CD14-positive monocyte (primary cell): ENCODE data around the gene CCDC88C. TPM values are rescaled to one million over a fixed set of nuclear protein-coding genes. Genes with fewer than 3 reads are reported as not detected.

Experiments
- DNase-seq, 3 donors: peaks; one replicate each; pipeline ENCODE4 v3.0.0-alpha.2; 2011 to 2022
- H2AFZ ChIP-seq: 2 replicates; pipeline ENCODE4 v1.6.0; 2012; ENCODE audit warnings: mild to moderate bottlenecking, low read depth, low read length, inconsistent platforms; ENCODE audit not compliant: insufficient read depth, poor library complexity, severe bottlenecking
- H3K27ac ChIP-seq, 2 donors: 1 replicate in 1 of 2; 2 replicates in 1 of 2; pipeline ENCODE4 v1.5.1; 2012 to 2013; ENCODE audit warnings: low read length in 2 of 2, control low read depth in 1 of 2, inconsistent platforms in 1 of 2, low read depth in 1 of 2, mild to moderate bottlenecking in 1 of 2
- H3K27me3 ChIP-seq, 2 donors: one replicate each; pipeline versions ENCODE4 v1.6.0 to v1.6.1; 2011 to 2013; ENCODE audit warnings: low read length in 2 of 2; ENCODE audit not compliant: control insufficient read depth in 2 of 2, insufficient read depth in 2 of 2
- H3K36me3 ChIP-seq, 2 donors: replicated peaks in 1 of 2; 1 replicate in 1 of 2; 2 replicates in 1 of 2; pipeline versions ENCODE4 v1.5.1 to v1.6.1; 2012 to 2013; ENCODE audit warnings: low read length in 2 of 2, control low read depth in 1 of 2, inconsistent platforms in 1 of 2, mild to moderate bottlenecking in 1 of 2; ENCODE audit not compliant: insufficient read depth in 2 of 2, control insufficient read depth in 1 of 2
- H3K4me1 ChIP-seq, 2 donors: 1 replicate in 1 of 2; 2 replicates in 1 of 2; pipeline versions ENCODE4 v1.5.1 to v1.6.1; 2012 to 2013; ENCODE audit warnings: low read length in 2 of 2, control low read depth in 1 of 2, inconsistent platforms in 1 of 2, mild to moderate bottlenecking in 1 of 2, moderate library complexity in 1 of 2; ENCODE audit not compliant: insufficient read depth in 2 of 2, control insufficient read depth in 1 of 2
- H3K4me2 ChIP-seq: replicated peaks from 2 replicates; pipeline ENCODE3; 2012; ENCODE audit warnings: low read length, moderate library complexity, mild to moderate bottlenecking; ENCODE audit not compliant: poor library complexity, severe bottlenecking; ENCODE audit errors: extremely low read depth
- H3K4me3 ChIP-seq, 3 experiments: fragments of 200-600 bp in 1 of 3; sonication (generic) in 1 of 3; replicated peaks in 1 of 3; 1 replicate in 2 of 3; 2 replicates in 1 of 3; pipeline ENCODE4 v1.5.1; 2011 to 2013; ENCODE audit warnings: low read length in 3 of 3, mild to moderate bottlenecking in 3 of 3, control low read depth in 2 of 3, low read depth in 2 of 3, inconsistent platforms in 1 of 3, moderate library complexity in 1 of 3
- H3K79me2 ChIP-seq: 2 replicates; pipeline ENCODE4 v1.6.0; 2012; ENCODE audit warnings: mild to moderate bottlenecking, control low read depth, inconsistent platforms, low read length, moderate library complexity; ENCODE audit not compliant: insufficient read depth
- H3K9ac ChIP-seq: 2 replicates; pipeline ENCODE4 v1.6.0; 2017; ENCODE audit warnings: low read length, mild to moderate bottlenecking; ENCODE audit not compliant: insufficient read depth, poor library complexity, severe bottlenecking
- H3K9me3 ChIP-seq, 2 donors: replicated peaks in 1 of 2; 1 replicate in 1 of 2; 2 replicates in 1 of 2; pipeline versions ENCODE4 v1.5.1 to v1.6.1; 2012 to 2013; ENCODE audit warnings: low read length in 2 of 2, control low read depth in 1 of 2; ENCODE audit not compliant: control insufficient read depth in 1 of 2, insufficient read depth in 1 of 2
- H4K20me1 ChIP-seq: 2 replicates; pipeline ENCODE4 v1.6.0; 2012; ENCODE audit warnings: mild to moderate bottlenecking, low read length, control low read depth, moderate library complexity; ENCODE audit not compliant: insufficient read depth
- H3K27ac Mint-ChIP-seq, 7 donors: one replicate each; pipeline ENCODE4 v1.8.0; 2020; ENCODE audit warnings: mild to moderate bottlenecking in 7 of 7, mixed read lengths in 7 of 7, moderate library complexity in 6 of 7, inconsistent platforms in 2 of 7
- H3K27me3 Mint-ChIP-seq, 3 donors: one replicate each; pipeline ENCODE4 v1.8.0; 2021 to 2022; ENCODE audit warnings: low read depth in 3 of 3, mild to moderate bottlenecking in 3 of 3, mixed read lengths in 3 of 3, moderate library complexity in 3 of 3, inconsistent platforms in 1 of 3
- H3K36me3 Mint-ChIP-seq, 2 donors: one replicate each; pipeline ENCODE4 v1.8.0; 2020; ENCODE audit warnings: mixed read lengths in 2 of 2, inconsistent platforms in 1 of 2, mild to moderate bottlenecking in 1 of 2
- H3K4me1 Mint-ChIP-seq: one replicate; pipeline ENCODE4 v1.8.0; 2020; ENCODE audit warnings: mild to moderate bottlenecking, mixed read lengths
- H3K4me3 Mint-ChIP-seq, 2 donors: one replicate each; pipeline ENCODE4 v1.8.0; 2020; ENCODE audit warnings: mild to moderate bottlenecking in 2 of 2, mixed read lengths in 2 of 2, moderate library complexity in 1 of 2
- H3K9me3 Mint-ChIP-seq, 7 donors: one replicate each; pipeline ENCODE4 v1.8.0; 2020 to 2022; ENCODE audit warnings: mixed read lengths in 7 of 7, mild to moderate bottlenecking in 6 of 7, moderate library complexity in 6 of 7, inconsistent platforms in 2 of 7
- WGBS: methylation state at CpG from one replicate; pipeline ENCODE4 v1.1.5; 2013; ENCODE audit warnings: missing lambda C conversion rate; ENCODE audit not compliant: insufficient coverage; 5-methylcytosine and 5-hydroxymethylcytosine counted together
- intact Hi-C, 2 donors: fragments of 100-400 bp; cut with micrococcal nuclease; formaldehyde crosslinking; loops; one replicate each; pipeline versions ENCODE4 v1.15.0 to v1.15.1; 2023
- polyA plus RNA-seq, 3 donors: library from polyadenylated mRNA; depleted of rRNA in 1 of 3; unstranded in 2 of 3; stranded (reverse) in 1 of 3; fragments of 300-500 nt in 2 of 3; fragments of >200 nt in 1 of 3; fragmentation: Illumina TruSeq in 2 of 3; gene quantifications; 1 replicate in 2 of 3; 2 replicates in 1 of 3; pipeline ENCODE4 v1.2.3, GENCODE V29; 2012 to 2021
- TF ChIP-seq, protein P1 (sequence below): fragments of 200-600 bp; IDR thresholded peaks from one replicate; pipeline ENCODE4 v1.8.0; 2022; ENCODE audit warnings: antibody characterized with exemption, mild to moderate bottlenecking

Gene CCDC88C
- polyA plus RNA-seq, 3 donors: 11.6 to 69.7 (median 12.3) TPM

GRCh38 chr14:91380123-91380522 is 37.5 kb downstream of the CCDC88C start:
- Histone ChIP-seq H3K9me3 (no peaks in the 10 kb centered on the region), H3K4me1 (peaks cover 80 to 86% of the 10 kb centered on the region in 2 donors), H3K4me2 (no peak overlapping the region), H3K9ac (no peak overlapping the region), H3K4me3 (no peak overlapping the region), H4K20me1 (peaks cover 58% of the 10 kb centered on the region), H3K27me3 (no peaks in the 10 kb centered on the region), H2AFZ (no peak overlapping the region), H3K27ac (peak overlapping the region; percentile 76 to 94), H3K36me3 (peaks cover 0 to 21% of the 10 kb centered on the region in 2 donors), H3K79me2 (peaks cover 99% of the 10 kb centered on the region)
- DNase-seq: no peak
- TF ChIP-seq, protein P1, sequence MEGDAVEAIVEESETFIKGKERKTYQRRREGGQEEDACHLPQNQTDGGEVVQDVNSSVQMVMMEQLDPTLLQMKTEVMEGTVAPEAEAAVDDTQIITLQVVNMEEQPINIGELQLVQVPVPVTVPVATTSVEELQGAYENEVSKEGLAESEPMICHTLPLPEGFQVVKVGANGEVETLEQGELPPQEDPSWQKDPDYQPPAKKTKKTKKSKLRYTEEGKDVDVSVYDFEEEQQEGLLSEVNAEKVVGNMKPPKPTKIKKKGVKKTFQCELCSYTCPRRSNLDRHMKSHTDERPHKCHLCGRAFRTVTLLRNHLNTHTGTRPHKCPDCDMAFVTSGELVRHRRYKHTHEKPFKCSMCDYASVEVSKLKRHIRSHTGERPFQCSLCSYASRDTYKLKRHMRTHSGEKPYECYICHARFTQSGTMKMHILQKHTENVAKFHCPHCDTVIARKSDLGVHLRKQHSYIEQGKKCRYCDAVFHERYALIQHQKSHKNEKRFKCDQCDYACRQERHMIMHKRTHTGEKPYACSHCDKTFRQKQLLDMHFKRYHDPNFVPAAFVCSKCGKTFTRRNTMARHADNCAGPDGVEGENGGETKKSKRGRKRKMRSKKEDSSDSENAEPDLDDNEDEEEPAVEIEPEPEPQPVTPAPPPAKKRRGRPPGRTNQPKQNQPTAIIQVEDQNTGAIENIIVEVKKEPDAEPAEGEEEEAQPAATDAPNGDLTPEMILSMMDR: no peak
- Mint-ChIP-seq H3K4me3 (no peak overlapping the region), H3K27me3 (peaks cover 0 to 2% (median 0%) of the 10 kb centered on the region in 3 donors), H3K27ac (peak overlapping the region; percentile 92 to 98 (median 97)), H3K9me3 (no peaks in the 10 kb centered on the region), H3K36me3 (peaks cover 55 to 70% of the 10 kb centered on the region in 2 donors), H3K4me1 (peaks cover 97% of the 10 kb centered on the region)
- WGBS: 92% methylated on average over 2 of the region's 5 CpGs
- intact Hi-C loops: loop anchor here in 1 of 2 donors (1.0 kb wide), 1 partner anchor 8 kb away; no protein-coding TSS in a partner anchor

DNA sequence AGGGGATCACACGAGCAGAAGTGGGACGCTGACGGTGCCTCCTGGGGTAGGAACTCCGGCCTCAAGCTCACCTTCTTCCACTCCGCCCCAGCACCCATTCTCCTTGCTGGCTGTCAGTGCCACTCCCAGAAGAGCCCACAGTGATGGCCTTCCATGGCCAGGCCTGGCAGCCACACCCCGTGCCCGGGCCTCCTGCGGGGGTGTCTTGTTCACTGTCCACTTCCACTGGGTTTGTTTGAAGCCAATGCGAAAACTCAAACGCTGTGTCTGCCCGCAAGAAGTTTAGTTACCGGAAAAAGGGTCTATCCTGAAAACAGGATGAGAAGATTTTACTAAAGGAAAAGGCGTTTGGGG is 38.1 kb downstream of the CCDC88C start:
- Mint-ChIP-seq H3K27ac (peak overlapping the region; percentile 92 to 98 (median 97)), H3K27me3 (peaks cover 0 to 2% (median 0%) of the 10 kb centered on the region in 3 donors), H3K9me3 (no peaks in the 10 kb centered on the region), H3K36me3 (peaks cover 55 to 72% of the 10 kb centered on the region in 2 donors), H3K4me3 (peak overlapping the region; percentile 37 to 63), H3K4me1 (peaks cover 97% of the 10 kb centered on the region)
- WGBS: 89% methylated on average over 12 of the region's 13 CpGs
- Histone ChIP-seq H3K27me3 (no peaks in the 10 kb centered on the region), H3K4me1 (peaks cover 86 to 92% of the 10 kb centered on the region in 2 donors), H3K4me3 (peak overlapping the region in 1 of 3 experiments; percentile 60), H3K9ac (peak overlapping the region; percentile 60), H3K36me3 (peaks cover 0 to 26% of the 10 kb centered on the region in 2 donors), H3K27ac (peak overlapping the region; percentile 76 to 94), H2AFZ (no peak overlapping the region), H3K4me2 (peak overlapping the region; percentile 67), H4K20me1 (peaks cover 52% of the 10 kb centered on the region), H3K79me2 (peaks cover 99% of the 10 kb centered on the region), H3K9me3 (no peaks in the 10 kb centered on the region)
- DNase-seq: no peak
- TF ChIP-seq, protein P1: no peak
- intact Hi-C loops: loop anchor here in 1 of 2 donors (2.0 kb wide), 1 partner anchor 19 kb away; no protein-coding TSS in a partner anchor
